SU-DHL-6 (cell line): ENCODE results near the gene ARHGEF18.

Source experiments
- EZH2phosphoT487 ChIP-seq: fragments of 200-600 bp; sonication (generic), shearing (Covaris generic); conservative IDR thresholded peaks from 2 replicates; pipeline ENCODE4 v1.6.1; 2018; ENCODE audit warnings: mild to moderate bottlenecking, antibody characterized with exemption, low read length, moderate library complexity, mixed read lengths
- TF ChIP-seq, protein P1 (sequence below): fragments of 200-600 bp; sonication (generic); IDR thresholded peaks from one replicate; pipeline ENCODE4 v1.5.1; 2017; ENCODE audit warnings: antibody characterized with exemption, mild to moderate bottlenecking, low read length, moderate library complexity; ENCODE audit not compliant: insufficient read depth, poor library complexity, severe bottlenecking

DNA sequence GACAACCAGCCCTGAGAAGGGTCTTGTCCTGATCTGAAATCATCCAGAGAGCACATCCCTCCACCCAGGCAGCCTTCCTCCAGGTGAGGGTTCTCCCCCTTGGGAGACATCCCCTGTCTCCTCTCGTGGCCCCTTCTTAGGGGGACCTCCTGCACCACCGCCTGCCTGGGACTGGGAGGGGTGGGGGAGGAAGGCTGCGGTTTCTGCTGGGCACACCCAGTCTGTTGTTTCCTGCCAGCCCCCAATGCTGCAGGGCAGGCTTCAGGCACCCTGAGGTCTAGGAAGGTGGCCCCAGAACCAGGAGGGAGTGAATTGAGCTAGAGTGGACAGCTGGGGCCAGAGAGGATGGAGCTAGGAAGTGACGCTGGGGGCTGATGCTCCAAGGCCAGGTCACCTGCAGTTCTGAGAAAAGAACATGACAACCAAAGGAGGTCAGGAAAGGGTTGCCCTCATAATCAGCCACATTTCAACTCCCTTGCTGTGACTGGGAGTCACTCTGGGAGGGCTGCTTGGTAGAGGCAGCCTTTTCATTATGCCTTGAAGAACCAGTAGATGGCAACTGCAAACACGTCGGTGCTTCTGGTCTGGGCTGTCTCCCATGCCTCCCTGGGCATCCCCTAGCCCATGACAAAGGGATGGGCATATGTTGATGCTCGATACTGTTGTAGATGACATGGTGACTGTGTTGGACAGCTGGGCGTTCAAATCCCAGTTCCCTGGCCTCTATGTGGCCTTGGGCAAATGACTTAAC is 1.4 kb downstream of the ARHGEF18 start:
- TF ChIP-seq, protein P1, sequence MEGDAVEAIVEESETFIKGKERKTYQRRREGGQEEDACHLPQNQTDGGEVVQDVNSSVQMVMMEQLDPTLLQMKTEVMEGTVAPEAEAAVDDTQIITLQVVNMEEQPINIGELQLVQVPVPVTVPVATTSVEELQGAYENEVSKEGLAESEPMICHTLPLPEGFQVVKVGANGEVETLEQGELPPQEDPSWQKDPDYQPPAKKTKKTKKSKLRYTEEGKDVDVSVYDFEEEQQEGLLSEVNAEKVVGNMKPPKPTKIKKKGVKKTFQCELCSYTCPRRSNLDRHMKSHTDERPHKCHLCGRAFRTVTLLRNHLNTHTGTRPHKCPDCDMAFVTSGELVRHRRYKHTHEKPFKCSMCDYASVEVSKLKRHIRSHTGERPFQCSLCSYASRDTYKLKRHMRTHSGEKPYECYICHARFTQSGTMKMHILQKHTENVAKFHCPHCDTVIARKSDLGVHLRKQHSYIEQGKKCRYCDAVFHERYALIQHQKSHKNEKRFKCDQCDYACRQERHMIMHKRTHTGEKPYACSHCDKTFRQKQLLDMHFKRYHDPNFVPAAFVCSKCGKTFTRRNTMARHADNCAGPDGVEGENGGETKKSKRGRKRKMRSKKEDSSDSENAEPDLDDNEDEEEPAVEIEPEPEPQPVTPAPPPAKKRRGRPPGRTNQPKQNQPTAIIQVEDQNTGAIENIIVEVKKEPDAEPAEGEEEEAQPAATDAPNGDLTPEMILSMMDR: no peak
- no peak for TF ChIP-seq EZH2phosphoT487
